B cell (primary cell): Measurements from ENCODE around the gene PARP3. TPM values are rescaled to one million over a fixed set of nuclear protein-coding genes. Genes with fewer than 3 reads are reported as not detected.

Experiments used
- ATAC-seq: fragments of 200-7000 bp; cut with Tn5 transposase; one replicate; pipeline ENCODE4 v1.10.0; 2021; ENCODE audit warnings: low read depth, mild to moderate bottlenecking, moderate number of reproducible peaks, moderate library complexity
- CTCF ChIA-PET: fragments of 350-600 bp; sonication (Branson Sonifier 250); formaldehyde crosslinking; loops from one replicate; lab custom pipeline; 2021; ENCODE audit warnings: antibody characterized with exemption, inconsistent platforms; lab: Charles Lee
- POLR2A ChIA-PET: fragments of 350-600 bp; sonication (Branson Sonifier 250); formaldehyde crosslinking; loops from one replicate; lab custom pipeline; 2021; ENCODE audit warnings: antibody characterized with exemption; lab: Charles Lee
- DNase-seq: peaks from one replicate; pipeline ENCODE4 v3.0.0; 2013
- H2AFZ ChIP-seq: 2 replicates; pipeline ENCODE4 v1.6.1; 2012; ENCODE audit warnings: mild to moderate bottlenecking, low read depth, low read length; ENCODE audit not compliant: insufficient read depth, poor library complexity, severe bottlenecking
- H3K27ac ChIP-seq, 2 donors: 1 replicate in 1 of 2; 2 replicates in 1 of 2; pipeline ENCODE4 v1.5.1; 2012 to 2013; ENCODE audit warnings: low read length in 2 of 2, mild to moderate bottlenecking in 2 of 2, moderate library complexity in 1 of 2
- H3K27me3 ChIP-seq, 4 experiments: fragments of 200-600 bp in 1 of 4; sonication (generic) in 1 of 4; replicated peaks in 1 of 4; 1 replicate in 2 of 4; 2 replicates in 2 of 4; pipeline versions ENCODE4 v1.6.1 to v1.7.0; 2013 to 2016; ENCODE audit warnings: low read length in 3 of 4, mild to moderate bottlenecking in 2 of 4, mixed read lengths in 1 of 4, moderate library complexity in 1 of 4; ENCODE audit not compliant: insufficient read depth in 4 of 4, control insufficient read depth in 3 of 4; ENCODE audit errors: control extremely low read depth in 1 of 4
- H3K36me3 ChIP-seq, 2 experiments: replicated peaks in 1 of 2; 1 replicate in 1 of 2; 2 replicates in 1 of 2; pipeline versions ENCODE4 v1.6.1 to v1.7.1; 2013; ENCODE audit warnings: low read length in 1 of 2; ENCODE audit not compliant: insufficient read depth in 2 of 2, control insufficient read depth in 1 of 2; ENCODE audit errors: control extremely low read depth in 1 of 2, extremely low read depth in 1 of 2
- H3K4me1 ChIP-seq, 2 donors: fragments of 200-600 bp in 1 of 2; sonication (generic) in 1 of 2; 1 replicate in 1 of 2; 2 replicates in 1 of 2; pipeline versions ENCODE4 v1.5.1 to v1.6.1; 2013 to 2017; ENCODE audit warnings: low read length in 2 of 2; ENCODE audit not compliant: control insufficient read depth in 2 of 2, insufficient read depth in 2 of 2
- H3K4me2 ChIP-seq: replicated peaks from 2 replicates; pipeline ENCODE3; 2012; ENCODE audit warnings: mild to moderate bottlenecking, low read depth, low read length; ENCODE audit not compliant: poor library complexity, severe bottlenecking
- H3K4me3 ChIP-seq, 5 experiments: fragments of 200-600 bp in 1 of 5; sonication (generic) in 1 of 5; 1 replicate in 3 of 5; 2 replicates in 2 of 5; pipeline versions ENCODE4 v1.5.1 to v1.7.0; 2011 to 2016; ENCODE audit warnings: low read length in 4 of 5, mild to moderate bottlenecking in 4 of 5, low read depth in 2 of 5, control low read depth in 1 of 5, moderate library complexity in 1 of 5; ENCODE audit not compliant: insufficient read depth in 1 of 5; ENCODE audit errors: control extremely low read depth in 1 of 5, extremely low read depth in 1 of 5
- H3K79me2 ChIP-seq: fragments of 200-600 bp; sonication (generic); one replicate; pipeline ENCODE4 v1.6.0; 2016; ENCODE audit warnings: low read length; ENCODE audit not compliant: control insufficient read depth, insufficient read depth
- H3K9ac ChIP-seq: fragments of 200-600 bp; sonication (generic); 2 replicates; pipeline ENCODE4 v1.6.1; 2017; ENCODE audit warnings: mild to moderate bottlenecking, low read length, moderate library complexity
- H3K9me3 ChIP-seq, 3 donors: one replicate each; pipeline versions ENCODE4 v1.6.1 to v1.7.1; 2013; ENCODE audit warnings: low read length in 2 of 3; ENCODE audit not compliant: control insufficient read depth in 2 of 3, insufficient read depth in 1 of 3; ENCODE audit errors: control extremely low read depth in 1 of 3
- H4K20me1 ChIP-seq: 2 replicates; pipeline ENCODE4 v1.6.0; 2012; ENCODE audit warnings: mild to moderate bottlenecking, low read length; ENCODE audit not compliant: insufficient read depth, control insufficient read depth, poor library complexity, severe bottlenecking
- H3K27ac Mint-ChIP-seq: one replicate; pipeline ENCODE4 v1.8.0; 2021; ENCODE audit warnings: mixed read lengths
- H3K27me3 Mint-ChIP-seq: one replicate; pipeline ENCODE4 v1.8.0; 2021; ENCODE audit warnings: mixed read lengths
- H3K4me1 Mint-ChIP-seq: one replicate; pipeline ENCODE4 v1.8.0; 2021; ENCODE audit warnings: mixed read lengths
- H3K4me3 Mint-ChIP-seq: one replicate; pipeline ENCODE4 v1.8.0; 2021; ENCODE audit warnings: mixed read lengths
- H3K9me3 Mint-ChIP-seq: one replicate; pipeline ENCODE4 v1.8.0; 2022; ENCODE audit warnings: mixed read lengths; ENCODE audit not compliant: insufficient read depth
- CTCF ChIP-seq: fragments of 200-600 bp; IDR thresholded peaks from one replicate; pipeline ENCODE4 v1.8.0; 2022; ENCODE audit warnings: antibody characterized with exemption, mild to moderate bottlenecking
- EZH2 ChIP-seq: IDR thresholded peaks from 2 replicates; pipeline ENCODE4 v1.6.1; 2012; ENCODE audit warnings: borderline replicate concordance, low read depth, mild to moderate bottlenecking, moderate library complexity, low read length; ENCODE audit not compliant: insufficient read depth, poor library complexity, severe bottlenecking
- WGBS: methylation state at CpG from one replicate; pipeline ENCODE4 v1.1.5; 2013; ENCODE audit warnings: missing lambda C conversion rate; ENCODE audit not compliant: insufficient coverage; 5-methylcytosine and 5-hydroxymethylcytosine counted together
- intact Hi-C: fragments of 100-400 bp; cut with micrococcal nuclease; formaldehyde crosslinking; loops from one replicate; pipeline ENCODE4 v1.10.0; 2022
- polyA plus RNA-seq: library from polyadenylated mRNA; depleted of rRNA; stranded (reverse); fragments of >200 nt; gene quantifications from 2 replicates; pipeline ENCODE4 v1.2.3, GENCODE V29; 2012
- total RNA-seq, 2 donors: library from RNA; stranded (reverse); fragments of 120-200 nt in 1 of 2; gene quantifications; 1 replicate in 1 of 2; 2 replicates in 1 of 2; pipeline versions ENCODE4 v1.2.3 to v1.2.4, GENCODE V29; 2013 to 2022

PARP3 gene
- total and polyA plus RNA-seq, 2 donors (not counting 1 experiment from before 2014, with no cell fraction given): 17.7 to 29.7 TPM

DNA sequence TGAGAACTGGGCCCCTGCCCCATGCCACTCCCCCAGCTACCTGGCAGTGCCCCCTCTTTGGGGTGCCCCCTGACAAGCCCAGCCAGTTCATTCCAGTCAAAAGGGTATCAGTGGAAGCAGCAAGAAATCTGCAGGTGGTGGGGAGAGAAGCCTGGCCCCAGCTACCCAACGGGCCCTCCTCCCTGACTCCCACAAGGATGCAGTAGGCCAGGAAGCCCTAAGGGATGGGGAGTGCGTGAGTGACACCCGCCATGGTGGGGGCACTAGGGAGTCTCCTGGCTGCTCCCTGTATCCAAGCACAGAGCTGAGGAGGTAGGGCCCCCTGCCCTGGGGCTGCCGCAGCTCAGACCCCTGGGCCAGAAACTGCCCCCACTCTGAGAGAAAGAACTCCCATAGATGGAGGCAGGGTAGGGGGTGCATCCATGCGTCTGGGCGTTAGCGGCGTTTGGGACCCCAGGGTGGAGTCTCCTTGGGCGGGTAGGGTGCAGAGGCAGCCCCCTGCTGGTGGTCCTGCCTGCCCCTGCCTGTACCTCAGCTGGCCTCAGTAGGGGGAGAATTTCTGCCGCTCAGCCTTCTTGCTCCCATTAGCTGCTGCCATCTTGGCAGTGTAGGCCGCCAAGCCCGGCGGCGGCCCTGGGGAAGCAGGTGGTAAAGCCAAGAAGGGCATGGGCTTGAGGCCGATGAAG is 15.5 kb downstream of the PARP3 start:
- WGBS: 95% methylated on average over 12 of the region's 15 CpGs
- H3K79me2 ChIP-seq: no peaks in the 10 kb centered on the region
- ChIA-PET POLR2A (interaction anchor here (0.8 kb wide), 1 partner anchor 16 kb away, joined by 7 read pairs; the partner anchor contains the start of gene ABHD14B), CTCF (interaction anchor here (1.3 kb wide), 1 partner anchor 16 kb away, joined by 4 read pairs; the partner anchor contains the start of gene ABHD14B)
- H2AFZ ChIP-seq: no peak overlapping the region
- H3K36me3 ChIP-seq: no peaks in the 10 kb centered on the region
- Mint-ChIP-seq H3K9me3 (no peaks in the 10 kb centered on the region), H3K4me3 (no peak overlapping the region), H3K4me1 (peaks cover 5% of the 10 kb centered on the region), H3K27ac (no peak overlapping the region), H3K27me3 (peaks cover 14% of the 10 kb centered on the region)
- no peak overlapping the region for H3K9ac ChIP-seq
- intact Hi-C loops: no loop called here
- DNase-seq: no peak
- H3K27ac ChIP-seq: no peak overlapping the region
- TF ChIP-seq EZH2: no peak
- TF ChIP-seq CTCF: no peak
- H3K27me3 ChIP-seq: peaks cover 0 to 27% (median 15%) of the 10 kb centered on the region in 4 experiments
- H3K4me2 ChIP-seq: no peak overlapping the region
- H3K4me1 ChIP-seq: peaks cover 7 to 10% of the 10 kb centered on the region in 2 donors
- H3K4me3 ChIP-seq: no peak overlapping the region
- no peaks in the 10 kb centered on the region for H4K20me1 ChIP-seq
- ATAC-seq: no peak
- H3K9me3 ChIP-seq: peaks cover 0 to 6% (median 0%) of the 10 kb centered on the region in 3 donors
